Vagina (tissue), 2 donors: ENCODE measurements around the gene POGLUT3. TPM values are rescaled to one million over a fixed set of nuclear protein-coding genes. Genes with fewer than 3 reads are reported as not detected.
A peak's percentile ranks its signal among the peaks of the same experiment; 100 is the strongest.

Experiments
- DNase-seq, 2 donors: peaks; one replicate each; pipeline ENCODE4 v3.0.0-alpha.2; 2017; ENCODE audit errors: extremely low spot score in 2 of 2
- H3K27ac ChIP-seq: fragments of 200-600 bp; sonication (generic); one replicate; pipeline ENCODE4 v1.5.1; 2019
- H3K27me3 ChIP-seq: fragments of 200-600 bp; sonication (generic); one replicate; pipeline ENCODE4 v1.5.1; 2019
- H3K36me3 ChIP-seq, 2 donors: fragments of 200-600 bp; sonication (generic); one replicate each; pipeline ENCODE4 v1.5.1; 2017 to 2019
- H3K4me1 ChIP-seq: fragments of 200-600 bp; sonication (generic); one replicate; pipeline ENCODE4 v1.5.1; 2019
- H3K4me3 ChIP-seq, 2 donors: fragments of 200-600 bp; sonication (generic); 1 replicate in 1 of 2; 2 replicates in 1 of 2; pipeline ENCODE4 v1.5.1; 2016 to 2019
- H3K9me3 ChIP-seq: fragments of 200-600 bp; sonication (generic); one replicate; pipeline ENCODE4 v1.5.1; 2019
- POLR2A ChIP-seq, 2 donors: fragments of 450-650 bp; IDR thresholded peaks; one replicate each; pipeline ENCODE4 v1.6.1; 2017; ENCODE audit warnings: antibody characterized with exemption in 2 of 2, mild to moderate bottlenecking in 2 of 2, moderate library complexity in 2 of 2
- POLR2AphosphoS5 ChIP-seq, 2 donors: sonication (generic); formaldehyde crosslinking; IDR thresholded peaks; one replicate each; pipeline ENCODE4 v1.9.0; 2017; ENCODE audit warnings: antibody characterized with exemption in 2 of 2, mild to moderate bottlenecking in 2 of 2, low read depth in 1 of 2; ENCODE audit not compliant: insufficient read depth in 1 of 2
- intact Hi-C: fragments of 100-400 bp; cut with DNase I; formaldehyde crosslinking; loops from one replicate; pipeline ENCODE4 v1.15.1; 2023
- total RNA-seq: library from RNA; depleted of rRNA; stranded (reverse); fragments of >200 nt; gene quantifications from one replicate; pipeline ENCODE4 v1.2.3, GENCODE V29; 2016
- TF ChIP-seq, protein P1 (sequence below), 3 experiments: fragments of 450-650 bp in 2 of 3; fragments of 200-600 bp in 1 of 3; sonication (generic) in 1 of 3; IDR thresholded peaks; one replicate each; pipeline ENCODE4 v1.5.1; 2017 to 2019; ENCODE audit warnings: antibody characterized with exemption in 3 of 3, mild to moderate bottlenecking in 2 of 3, moderate library complexity in 2 of 3

The POGLUT3 gene
- total RNA-seq, 1 donor from 2014 or later, result 24.8 TPM

- peak in 1 of 2 donors; percentile 68 for TF ChIP-seq POLR2AphosphoS5 (IDR thresholded peaks at IDR 0.05; ENCODE audit: insufficient read depth in 1 of 2, low read depth in 1 of 2)
- TF ChIP-seq POLR2A (IDR thresholded peaks at IDR 0.05), result no peak
- TF ChIP-seq, protein P1, sequence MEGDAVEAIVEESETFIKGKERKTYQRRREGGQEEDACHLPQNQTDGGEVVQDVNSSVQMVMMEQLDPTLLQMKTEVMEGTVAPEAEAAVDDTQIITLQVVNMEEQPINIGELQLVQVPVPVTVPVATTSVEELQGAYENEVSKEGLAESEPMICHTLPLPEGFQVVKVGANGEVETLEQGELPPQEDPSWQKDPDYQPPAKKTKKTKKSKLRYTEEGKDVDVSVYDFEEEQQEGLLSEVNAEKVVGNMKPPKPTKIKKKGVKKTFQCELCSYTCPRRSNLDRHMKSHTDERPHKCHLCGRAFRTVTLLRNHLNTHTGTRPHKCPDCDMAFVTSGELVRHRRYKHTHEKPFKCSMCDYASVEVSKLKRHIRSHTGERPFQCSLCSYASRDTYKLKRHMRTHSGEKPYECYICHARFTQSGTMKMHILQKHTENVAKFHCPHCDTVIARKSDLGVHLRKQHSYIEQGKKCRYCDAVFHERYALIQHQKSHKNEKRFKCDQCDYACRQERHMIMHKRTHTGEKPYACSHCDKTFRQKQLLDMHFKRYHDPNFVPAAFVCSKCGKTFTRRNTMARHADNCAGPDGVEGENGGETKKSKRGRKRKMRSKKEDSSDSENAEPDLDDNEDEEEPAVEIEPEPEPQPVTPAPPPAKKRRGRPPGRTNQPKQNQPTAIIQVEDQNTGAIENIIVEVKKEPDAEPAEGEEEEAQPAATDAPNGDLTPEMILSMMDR (IDR thresholded peaks at IDR 0.05), result no peak
- intact Hi-C loops, result no loop called here
- no peaks in the 10 kb centered on the region for H3K27me3 ChIP-seq
- H3K4me1 ChIP-seq, result peaks cover 16% of the 10 kb centered on the region
- DNase-seq, result no peak
- no peaks in the 10 kb centered on the region for H3K36me3 ChIP-seq
- no peak overlapping the region for H3K27ac ChIP-seq
- no peaks in the 10 kb centered on the region for H3K9me3 ChIP-seq
- no peak overlapping the region for H3K4me3 ChIP-seq
Measured at GRCh38 chr11:108501396-108501795, 3.2 kb upstream of the POGLUT3 start.

DNA sequence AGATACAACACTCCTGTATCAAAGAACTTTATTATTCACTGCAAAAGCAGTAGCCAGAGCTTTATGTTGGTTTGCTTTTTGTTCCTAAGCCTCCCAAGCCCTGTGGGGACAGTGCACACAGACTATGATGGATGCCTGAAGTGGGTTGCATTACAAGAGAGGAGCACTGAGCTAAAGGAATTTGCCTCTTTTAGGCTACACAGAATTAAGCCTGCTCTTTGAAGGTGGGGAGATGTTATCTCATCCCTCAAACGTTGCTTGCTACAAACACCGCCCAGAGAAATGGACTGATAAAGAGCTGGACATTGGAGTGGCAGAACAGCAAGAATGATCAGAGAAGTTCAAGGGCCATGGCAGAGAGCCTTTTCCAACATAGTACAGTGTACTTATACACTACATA lies 2.5 kb upstream of the POGLUT3 start:
- H3K27me3 ChIP-seq, result no peaks in the 10 kb centered on the region
- H3K4me1 ChIP-seq, result peaks cover 23% of the 10 kb centered on the region
- no peak for TF ChIP-seq POLR2A (IDR thresholded peaks at IDR 0.05)
- TF ChIP-seq, protein P1 (IDR thresholded peaks at IDR 0.05), result no peak
- no peak for TF ChIP-seq POLR2AphosphoS5 (IDR thresholded peaks at IDR 0.05; ENCODE audit: insufficient read depth in 1 of 2, low read depth in 1 of 2)
- H3K9me3 ChIP-seq, result no peaks in the 10 kb centered on the region
- intact Hi-C loops, result no loop called here
- DNase-seq, result no peak
- no peaks in the 10 kb centered on the region for H3K36me3 ChIP-seq
- H3K4me3 ChIP-seq, result no peak overlapping the region
- H3K27ac ChIP-seq, result no peak overlapping the region

DNA sequence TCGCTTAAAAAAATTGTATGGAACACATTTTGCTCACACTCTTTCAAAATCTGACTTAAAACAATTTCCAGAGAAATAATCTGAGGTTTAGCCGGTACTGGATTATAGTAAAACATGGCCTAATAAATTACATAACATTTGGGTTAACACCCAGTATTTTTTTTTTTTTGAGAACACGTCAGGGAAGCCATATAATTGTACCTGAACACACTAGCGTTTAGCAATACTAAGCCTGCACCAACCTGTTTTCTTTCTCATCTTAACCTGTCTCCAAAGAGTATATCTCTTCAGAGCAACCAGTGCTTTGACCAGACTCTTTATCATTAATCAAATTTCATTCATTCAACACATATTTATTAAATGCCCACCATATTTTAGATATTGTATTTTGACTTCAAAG lies 2.0 kb upstream of the POGLUT3 start:
- no peaks in the 10 kb centered on the region for H3K9me3 ChIP-seq
- no peak for DNase-seq
- intact Hi-C loops, result no loop called here
- no peak overlapping the region for H3K4me3 ChIP-seq
- no peaks in the 10 kb centered on the region for H3K27me3 ChIP-seq
- peak in 1 of 2 donors; percentile 60 for TF ChIP-seq POLR2AphosphoS5 (IDR thresholded peaks at IDR 0.05; ENCODE audit: insufficient read depth in 1 of 2, low read depth in 1 of 2)
- TF ChIP-seq, protein P1 (IDR thresholded peaks at IDR 0.05), result no peak
- H3K36me3 ChIP-seq, result no peaks in the 10 kb centered on the region
- peaks cover 29% of the 10 kb centered on the region for H3K4me1 ChIP-seq
- peak overlapping the region; percentile 34 for H3K27ac ChIP-seq

DNA sequence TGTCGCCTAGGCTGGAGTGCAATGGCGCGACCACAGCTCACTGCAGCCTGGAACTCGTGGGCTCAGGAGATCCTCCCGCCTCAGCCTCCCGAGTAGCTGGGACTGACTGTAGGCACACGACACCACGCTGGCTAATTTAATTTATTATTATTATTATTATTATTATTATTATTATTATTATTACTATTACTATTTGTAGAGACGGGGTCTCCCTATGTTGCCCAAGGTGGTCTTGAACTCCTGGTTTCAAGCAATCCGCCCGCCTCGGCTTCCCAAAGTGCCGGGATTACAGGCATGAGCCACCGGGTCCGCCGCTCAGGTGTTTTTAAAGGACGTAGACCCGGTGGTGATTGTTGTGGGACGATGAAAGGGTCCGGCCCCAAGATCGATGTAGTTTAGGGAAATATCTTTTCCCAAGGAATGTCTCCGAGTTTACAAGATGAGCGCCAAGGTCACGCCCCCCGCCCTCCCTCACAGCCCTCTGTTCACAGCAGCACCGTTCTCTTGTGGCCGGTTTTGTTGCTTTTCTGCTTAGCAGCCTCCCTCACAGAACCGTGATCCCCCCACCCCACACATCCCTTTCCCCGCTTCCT lies 728 bp upstream of the POGLUT3 start:
- Histone ChIP-seq H3K27me3 (no peaks in the 10 kb centered on the region), H3K27ac (peak overlapping the region; percentile 98), H3K4me1 (peaks cover 41% of the 10 kb centered on the region), H3K9me3 (no peaks in the 10 kb centered on the region), H3K36me3 (no peaks in the 10 kb centered on the region), H3K4me3 (peak overlapping the region; percentile 59 to 92)
- no peak for DNase-seq
- no peak for TF ChIP-seq POLR2A (IDR thresholded peaks at IDR 0.05)
- TF ChIP-seq, protein P1 (IDR thresholded peaks at IDR 0.05), result no peak
- TF ChIP-seq POLR2AphosphoS5 (IDR thresholded peaks at IDR 0.05; ENCODE audit: insufficient read depth in 1 of 2, low read depth in 1 of 2), result no peak
- intact Hi-C loops, result no loop called here

DNA sequence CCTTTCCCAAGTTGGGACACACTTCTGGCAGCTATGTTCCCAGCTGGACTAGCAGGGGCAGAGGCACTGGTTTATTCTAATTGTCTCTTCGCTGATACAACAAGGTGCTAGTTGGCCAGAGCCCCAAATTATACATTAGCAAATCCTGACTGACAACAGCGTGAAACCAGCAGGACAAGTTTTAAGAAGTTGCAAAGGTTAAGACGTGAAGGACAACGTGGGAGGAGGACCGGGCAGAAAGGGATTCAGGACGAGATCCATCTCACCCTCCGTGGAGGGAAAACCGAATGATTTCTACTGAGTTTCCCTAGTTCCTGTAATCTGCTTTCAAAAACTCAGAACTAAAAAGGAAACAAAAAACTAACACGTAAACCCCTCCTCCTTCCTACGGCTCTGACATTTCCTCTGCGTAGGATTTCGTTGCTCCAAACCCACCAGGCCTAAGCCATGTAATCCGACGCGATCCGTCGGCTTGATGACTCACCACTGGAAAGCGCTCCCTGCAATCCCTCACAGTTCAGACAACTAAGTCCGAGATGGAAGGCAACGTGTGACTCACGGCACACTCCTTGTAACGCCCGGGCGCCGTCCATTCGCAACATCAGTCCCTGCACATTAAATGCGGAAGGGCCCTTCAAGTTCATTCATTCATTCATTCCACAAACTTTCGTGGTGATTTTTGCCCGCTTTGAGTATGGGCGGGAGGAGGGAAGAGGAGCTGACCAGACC lies 703 bp downstream of the POGLUT3 start:
- intact Hi-C loops, result no loop called here
- H3K27ac ChIP-seq, result peak overlapping the region; percentile 98
- H3K27me3 ChIP-seq, result no peaks in the 10 kb centered on the region
- H3K36me3 ChIP-seq, result no peaks in the 10 kb centered on the region
- peak in 1 of 2 donors; percentile 99 for DNase-seq
- TF ChIP-seq POLR2AphosphoS5 (IDR thresholded peaks at IDR 0.05; ENCODE audit: insufficient read depth in 1 of 2, low read depth in 1 of 2), result peak; percentile 87 to 95
- TF ChIP-seq POLR2A (IDR thresholded peaks at IDR 0.05), result peak in 1 of 2 donors; percentile 70
- TF ChIP-seq, protein P1 (IDR thresholded peaks at IDR 0.05), result no peak
- H3K4me1 ChIP-seq, result peaks cover 41% of the 10 kb centered on the region
- H3K4me3 ChIP-seq, result peak overlapping the region; percentile 59 to 92
- no peaks in the 10 kb centered on the region for H3K9me3 ChIP-seq
